HL-60 (cell line): ENCODE results near the gene CMPK2.

Source experiments
- GABPA ChIP-seq: IDR thresholded peaks from 2 replicates; pipeline ENCODE4 v1.6.1; 2012; ENCODE audit warnings: low read depth
- POLR2AphosphoS5 ChIP-seq: IDR thresholded peaks from 2 replicates; pipeline ENCODE4 v1.6.1; 2012; ENCODE audit warnings: low read depth
- SPI1 ChIP-seq: IDR thresholded peaks from 2 replicates; pipeline ENCODE4 v1.6.1; 2012; ENCODE audit warnings: low read depth, mild to moderate bottlenecking, borderline replicate concordance
- TF ChIP-seq, protein P1 (sequence below): IDR thresholded peaks from one replicate; pipeline ENCODE4 v1.5.1; 2011; ENCODE audit warnings: low read length, control low read depth, inconsistent platforms; ENCODE audit not compliant: insufficient read depth

DNA sequence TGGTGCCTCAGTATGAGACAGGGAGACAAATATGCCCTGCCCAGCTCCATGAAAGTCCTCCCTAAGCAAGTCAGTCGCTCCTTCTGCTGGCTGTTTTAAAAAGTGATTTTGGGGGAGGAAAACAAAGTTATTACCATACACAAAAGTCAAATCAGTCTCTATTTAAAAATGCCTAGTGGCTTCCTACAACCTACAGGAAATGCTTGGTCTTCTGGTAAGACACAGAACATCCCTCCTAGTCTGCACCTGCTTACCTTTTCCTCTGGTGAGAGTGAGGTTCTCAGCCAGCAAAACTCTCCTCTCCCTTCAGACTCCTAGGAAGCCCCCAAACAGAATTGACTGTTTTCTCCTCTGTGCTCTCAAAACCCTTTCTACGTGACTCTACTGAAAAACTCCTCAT is 13.5 kb downstream of the CMPK2 start:
- TF ChIP-seq, protein P1, sequence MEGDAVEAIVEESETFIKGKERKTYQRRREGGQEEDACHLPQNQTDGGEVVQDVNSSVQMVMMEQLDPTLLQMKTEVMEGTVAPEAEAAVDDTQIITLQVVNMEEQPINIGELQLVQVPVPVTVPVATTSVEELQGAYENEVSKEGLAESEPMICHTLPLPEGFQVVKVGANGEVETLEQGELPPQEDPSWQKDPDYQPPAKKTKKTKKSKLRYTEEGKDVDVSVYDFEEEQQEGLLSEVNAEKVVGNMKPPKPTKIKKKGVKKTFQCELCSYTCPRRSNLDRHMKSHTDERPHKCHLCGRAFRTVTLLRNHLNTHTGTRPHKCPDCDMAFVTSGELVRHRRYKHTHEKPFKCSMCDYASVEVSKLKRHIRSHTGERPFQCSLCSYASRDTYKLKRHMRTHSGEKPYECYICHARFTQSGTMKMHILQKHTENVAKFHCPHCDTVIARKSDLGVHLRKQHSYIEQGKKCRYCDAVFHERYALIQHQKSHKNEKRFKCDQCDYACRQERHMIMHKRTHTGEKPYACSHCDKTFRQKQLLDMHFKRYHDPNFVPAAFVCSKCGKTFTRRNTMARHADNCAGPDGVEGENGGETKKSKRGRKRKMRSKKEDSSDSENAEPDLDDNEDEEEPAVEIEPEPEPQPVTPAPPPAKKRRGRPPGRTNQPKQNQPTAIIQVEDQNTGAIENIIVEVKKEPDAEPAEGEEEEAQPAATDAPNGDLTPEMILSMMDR, result no peak
- TF ChIP-seq SPI1 (no peak), POLR2AphosphoS5 (no peak), GABPA (no peak)
